GM21717 (cell line): ENCODE results near the gene TINAG.
A peak's percentile ranks its signal among the peaks of the same experiment; 100 is the strongest.
"Not testable (repeated sequence)": the region's sequence is repeated elsewhere in the genome, so short reads cannot be mapped to it uniquely, and the experiment has no call there.

Experiments used
- ATAC-seq: cut with Tn5 transposase; IDR thresholded peaks from one replicate; pipeline ENCODE4 v1.9.1; 2021; ENCODE audit warnings: mild to moderate bottlenecking, moderate library complexity; ENCODE audit not compliant: unreplicated experiment

The TINAG gene

GRCh38 chr6:54307439-54307910 is 766 bp upstream of the TINAG start:
- ATAC-seq, result peak; percentile 49

GRCh38 chr6:54308986-54309315 is 710 bp downstream of the TINAG start:
- ATAC-seq, result no peak

DNA sequence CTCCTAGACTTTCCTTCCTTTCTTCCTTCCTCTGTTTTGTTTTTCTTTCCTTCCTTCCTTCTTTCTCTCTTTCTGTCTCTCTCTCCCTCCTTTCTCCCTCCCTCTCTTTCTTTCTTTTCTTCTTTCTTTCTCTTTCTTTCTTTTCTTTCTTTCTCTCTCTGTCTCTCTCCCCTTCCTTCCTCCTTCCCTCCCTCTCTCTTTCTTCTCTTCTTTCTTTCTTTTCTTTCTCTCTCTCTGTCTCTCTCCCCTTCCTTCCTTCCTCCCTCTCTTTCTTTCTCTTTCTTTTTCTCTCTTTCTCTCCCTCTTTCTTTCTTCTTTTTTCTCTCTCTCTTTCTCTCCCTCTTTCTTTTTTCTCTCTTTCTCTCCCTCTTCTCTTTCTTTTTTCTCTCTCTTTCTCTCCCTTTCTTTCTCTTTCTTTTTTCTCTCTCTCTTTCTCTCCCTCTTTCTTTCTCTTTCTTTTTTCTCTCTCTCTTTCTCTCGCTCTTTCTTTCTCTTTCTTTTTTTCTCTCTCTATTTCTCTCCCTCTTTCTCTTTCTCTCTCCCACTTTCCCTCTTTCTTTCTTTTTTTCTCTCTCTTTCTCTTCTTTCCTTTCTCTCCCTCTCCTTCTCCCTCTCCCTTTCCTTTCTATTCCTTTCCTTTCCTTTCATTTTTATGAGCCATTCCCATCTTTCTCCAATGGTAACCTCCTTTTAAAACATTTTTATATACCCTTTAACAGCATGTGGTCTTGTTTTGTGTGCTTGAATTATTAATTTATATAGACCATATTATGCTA is 2.3 kb downstream of the TINAG start:
- ATAC-seq, result no peak

DNA sequence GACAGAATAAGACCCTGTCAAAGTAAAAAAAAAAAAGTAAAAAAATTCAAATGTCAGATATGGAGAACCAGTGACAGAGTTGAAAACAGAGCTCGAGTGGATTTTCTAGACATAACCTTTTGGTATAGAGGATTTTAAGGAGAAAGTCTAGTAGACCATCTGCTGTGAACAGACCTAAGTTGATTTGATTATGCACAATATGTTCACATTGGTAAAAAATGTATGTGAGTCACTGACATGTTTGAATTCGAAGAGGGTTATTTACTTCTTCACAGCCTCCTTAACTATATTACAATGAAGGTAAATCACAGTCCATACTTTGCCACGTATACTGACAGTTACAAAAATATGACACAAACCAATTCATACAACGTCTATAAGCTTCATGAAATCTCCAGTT is 7.4 kb downstream of the TINAG start:
- no peak for ATAC-seq

GRCh38 chr6:54320871-54321270 is 12.6 kb downstream of the TINAG start:
- no peak for ATAC-seq

- no peak for ATAC-seq
Measured at GRCh38 chr6:54327631-54328030, 19.4 kb downstream of the TINAG start.

GRCh38 chr6:54331571-54331970 is 23.3 kb downstream of the TINAG start:
- not testable (repeated sequence) for ATAC-seq

GRCh38 chr6:54335871-54336270 is 27.6 kb downstream of the TINAG start:
- ATAC-seq, result no peak

DNA sequence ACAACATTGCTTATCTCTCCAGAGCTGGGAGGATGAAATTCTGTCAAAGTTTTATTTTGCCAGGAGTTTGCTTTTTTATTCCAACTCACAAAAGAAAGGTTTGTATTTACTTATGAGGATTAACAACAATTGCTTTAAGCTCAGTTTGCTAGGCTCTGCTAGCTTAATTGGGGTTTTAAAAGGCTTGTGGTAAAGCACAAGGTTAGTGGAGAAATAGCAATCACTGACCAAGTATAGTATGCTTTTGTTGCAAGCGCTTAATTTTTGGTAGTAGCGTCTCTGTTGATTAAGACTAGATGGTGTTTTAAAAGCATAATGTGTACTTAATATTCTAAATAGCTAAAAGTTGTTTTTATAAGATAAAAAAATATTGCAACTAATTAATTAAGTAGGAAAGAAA is 45.7 kb downstream of the TINAG start:
- no peak for ATAC-seq

GRCh38 chr6:54354608-54355007 is 46.4 kb downstream of the TINAG start:
- no peak for ATAC-seq

GRCh38 chr6:54357141-54357540 is 48.9 kb downstream of the TINAG start:
- ATAC-seq, result no peak

DNA sequence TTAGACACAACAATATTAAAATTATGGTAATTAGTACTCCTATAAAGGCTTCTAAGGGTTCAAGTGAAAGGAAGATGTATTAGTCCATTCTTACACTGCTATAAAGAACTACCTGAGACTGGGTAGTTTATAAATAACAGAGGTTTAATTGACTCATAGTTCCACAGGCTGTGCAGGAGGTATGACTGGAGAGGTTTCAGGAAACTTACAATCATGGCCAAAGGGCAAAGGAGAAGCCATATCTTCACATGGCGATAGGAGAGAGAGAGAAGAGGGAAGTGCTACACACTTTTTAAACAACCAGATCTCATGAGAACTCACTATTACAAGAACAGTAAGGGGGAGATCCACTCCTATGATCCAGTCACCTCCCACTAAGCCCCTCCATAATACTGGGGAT is 52.9 kb downstream of the TINAG start:
- ATAC-seq, result no peak

- ATAC-seq, result no peak
Measured at GRCh38 chr6:54361734-54362133, 53.5 kb downstream of the TINAG start.

DNA sequence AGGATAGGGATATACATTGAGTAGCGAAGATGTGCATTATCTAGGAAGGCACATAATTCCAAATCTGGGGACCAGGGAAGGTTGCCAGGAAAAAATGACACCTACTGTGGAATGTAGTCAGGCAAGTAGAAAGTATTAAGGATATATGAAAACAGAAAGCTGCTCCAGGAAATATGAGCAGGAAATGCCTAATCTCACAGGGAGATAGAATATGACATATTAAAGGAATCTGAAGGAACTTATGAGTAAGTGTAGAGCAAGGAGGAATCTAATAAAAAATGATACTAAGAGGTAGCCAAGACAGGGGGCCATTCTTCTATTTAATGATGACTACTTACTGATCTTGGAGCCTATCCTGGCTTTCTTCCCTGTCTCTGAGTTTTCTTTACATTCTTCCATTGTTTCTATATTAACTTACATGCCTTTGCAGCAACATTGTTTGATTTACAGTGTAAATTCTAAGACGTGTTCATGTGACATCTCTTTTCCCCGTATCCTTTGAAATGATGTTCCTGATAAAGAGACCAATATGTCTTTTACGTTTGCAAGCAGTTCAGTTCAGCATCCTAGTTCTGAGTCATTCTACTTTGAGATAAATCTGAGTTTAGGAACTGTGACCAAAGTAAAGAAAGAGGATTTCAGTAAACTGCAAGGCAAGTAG is 58.6 kb downstream of the TINAG start:
- ATAC-seq, result no peak

GRCh38 chr6:54377776-54378175 is 69.5 kb downstream of the TINAG start:
- no peak for ATAC-seq

DNA sequence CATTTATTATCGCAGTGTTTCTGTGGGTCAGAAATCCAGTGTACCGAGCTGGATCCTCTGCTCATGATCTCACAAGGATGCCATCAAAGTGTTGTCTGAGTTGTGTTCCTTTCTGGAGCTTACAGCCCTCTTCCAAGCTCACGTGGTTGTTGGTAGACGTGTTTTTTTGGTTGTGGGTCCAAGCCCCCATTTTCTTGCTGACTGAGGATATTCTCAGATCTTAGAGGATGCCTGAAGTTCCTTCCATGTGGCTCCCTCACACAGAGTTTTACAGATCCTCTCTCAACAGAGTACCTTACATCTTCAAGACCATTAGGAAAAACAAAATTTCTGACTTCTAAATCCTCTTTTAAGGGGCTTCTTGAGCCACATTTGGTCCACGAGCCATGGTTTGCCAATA is 78.1 kb downstream of the TINAG start:
- ATAC-seq, result no peak

- ATAC-seq, result no peak
Measured at GRCh38 chr6:54390362-54390761, 82.1 kb downstream of the TINAG start.

DNA sequence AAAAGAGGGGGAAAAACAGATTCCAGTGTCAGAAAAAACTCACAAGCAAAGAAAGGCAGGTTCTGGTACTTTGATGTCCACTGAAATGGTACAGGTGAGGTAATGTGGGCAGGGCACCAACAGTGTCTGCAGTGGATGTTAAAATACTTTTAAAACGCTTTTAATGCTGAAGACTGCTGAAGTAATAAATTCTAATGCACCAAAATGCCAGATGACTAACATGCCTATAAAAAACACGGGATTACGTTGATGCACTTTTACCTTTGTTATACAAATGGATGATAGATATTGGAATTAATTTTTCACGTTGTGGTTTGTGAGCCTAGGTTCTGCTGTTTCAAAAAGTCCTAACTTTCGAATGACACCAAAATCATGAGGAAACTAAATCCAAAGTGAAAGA is 83.3 kb downstream of the TINAG start:
- ATAC-seq, result no peak

DNA sequence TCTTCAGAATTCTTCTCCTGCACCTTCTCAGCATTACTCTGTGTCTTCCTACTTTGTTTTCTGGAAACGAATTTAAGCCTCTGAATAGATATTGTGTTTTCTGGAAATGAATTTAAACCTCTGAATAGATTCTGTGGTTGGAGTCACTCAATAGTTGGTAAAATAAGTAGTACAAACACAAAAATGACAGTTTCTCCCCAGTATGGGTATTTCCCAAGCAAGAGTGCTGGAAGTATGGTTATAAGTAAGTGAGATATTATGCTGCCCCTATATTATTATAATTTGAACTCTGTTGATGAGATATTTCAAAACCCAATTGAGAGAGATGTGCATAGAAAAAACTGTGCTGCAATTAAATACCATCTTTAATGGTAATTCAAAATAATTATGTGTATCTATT is 94.9 kb downstream of the TINAG start:
- no peak for ATAC-seq

DNA sequence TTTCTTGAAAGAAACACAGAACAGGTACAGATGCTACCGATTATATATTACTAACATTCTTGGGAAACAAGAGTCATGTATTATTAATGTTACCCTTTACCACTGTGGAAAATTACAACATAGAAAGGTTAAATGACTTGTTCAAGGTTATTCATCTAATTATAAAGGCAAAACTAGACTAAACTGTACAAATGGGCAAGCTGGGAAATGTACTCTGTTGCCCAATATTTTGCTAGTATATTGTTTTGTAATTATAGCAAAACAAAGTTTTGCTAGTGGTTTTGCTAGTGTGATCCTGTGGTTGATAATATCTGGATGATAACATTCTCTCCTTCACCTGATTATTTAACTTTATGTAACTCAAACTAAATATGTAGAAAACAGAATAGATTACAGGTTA is 96.5 kb downstream of the TINAG start:
- no peak for ATAC-seq

GRCh38 chr6:54411767-54412166 is 103.5 kb downstream of the TINAG start:
- ATAC-seq, result no peak

GRCh38 chr6:54415517-54415916 is 107.3 kb downstream of the TINAG start:
- ATAC-seq, result no peak

GRCh38 chr6:54419885-54420284 is 111.6 kb downstream of the TINAG start:
- ATAC-seq, result no peak
